SU-DHL-6 (cell line): Measurements from ENCODE around the gene SETBP1.

ENCODE experiments used
- CTCF ChIP-seq: fragments of 200-600 bp; sonication (generic); IDR thresholded peaks from one replicate; pipeline ENCODE4 v1.5.1; 2017; ENCODE audit warnings: antibody characterized with exemption, mild to moderate bottlenecking, low read length, moderate library complexity; ENCODE audit not compliant: insufficient read depth, poor library complexity, severe bottlenecking
- EZH2phosphoT487 ChIP-seq: fragments of 200-600 bp; sonication (generic), shearing (Covaris generic); conservative IDR thresholded peaks from 2 replicates; pipeline ENCODE4 v1.6.1; 2018; ENCODE audit warnings: mild to moderate bottlenecking, antibody characterized with exemption, low read length, moderate library complexity, mixed read lengths

- no peak for TF ChIP-seq CTCF
- no peak for TF ChIP-seq EZH2phosphoT487
These were observed 51.0 kb downstream of the SETBP1 start for GRCh38 chr18:44731530-44732237.
